NCI-H345 treated with DMSO at 0.1 percent for 48 hours (cell line): Measurements from ENCODE around the gene LDLRAD3.

Experiments
- DNase-seq: peaks from one replicate; lab custom pipeline; 2025; ENCODE audit not compliant: unreplicated experiment; lab: John Stamatoyannopoulos, UW

The LDLRAD3 gene

DNA sequence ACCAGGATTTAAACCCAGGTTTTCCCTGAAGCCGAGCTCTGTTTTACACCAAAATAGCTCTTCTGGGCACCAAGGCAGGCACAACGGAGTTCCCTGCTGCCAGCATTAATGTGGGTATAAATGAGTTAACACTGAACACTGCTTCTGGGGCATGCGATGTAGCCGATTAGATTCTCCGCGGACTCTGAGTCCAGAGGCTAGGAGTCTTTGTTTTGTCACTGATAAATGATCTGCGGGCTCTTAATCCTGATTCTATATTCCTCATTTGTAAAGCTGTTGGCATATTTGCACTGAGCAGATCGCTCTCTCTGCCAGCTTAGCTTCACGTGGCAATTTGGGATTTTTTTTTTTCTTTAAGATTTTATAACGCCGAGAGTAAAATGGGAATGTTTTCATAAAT, 16.8 kb upstream of the LDLRAD3 start:
- no peak for DNase-seq

DNA sequence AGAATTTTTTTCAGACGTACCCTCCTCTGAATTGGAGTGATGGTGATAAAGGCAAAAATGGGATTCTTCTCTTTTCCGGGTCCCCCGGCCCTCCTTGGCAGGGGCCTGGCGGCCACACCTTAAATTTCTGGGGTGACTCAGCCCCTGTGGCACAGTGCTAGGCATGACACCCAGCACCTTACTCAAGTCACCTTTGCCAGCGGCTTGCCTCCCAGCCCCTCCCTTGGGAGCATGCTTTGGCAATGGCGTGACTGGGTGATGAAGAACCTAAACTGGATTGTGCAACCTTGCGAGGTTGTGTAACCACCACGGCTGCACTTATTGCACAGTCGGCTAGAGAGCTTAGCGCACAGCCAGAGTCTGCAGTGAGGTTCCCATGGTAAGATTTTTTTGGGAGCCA, 16.2 kb upstream of the LDLRAD3 start:
- no peak for DNase-seq

DNA sequence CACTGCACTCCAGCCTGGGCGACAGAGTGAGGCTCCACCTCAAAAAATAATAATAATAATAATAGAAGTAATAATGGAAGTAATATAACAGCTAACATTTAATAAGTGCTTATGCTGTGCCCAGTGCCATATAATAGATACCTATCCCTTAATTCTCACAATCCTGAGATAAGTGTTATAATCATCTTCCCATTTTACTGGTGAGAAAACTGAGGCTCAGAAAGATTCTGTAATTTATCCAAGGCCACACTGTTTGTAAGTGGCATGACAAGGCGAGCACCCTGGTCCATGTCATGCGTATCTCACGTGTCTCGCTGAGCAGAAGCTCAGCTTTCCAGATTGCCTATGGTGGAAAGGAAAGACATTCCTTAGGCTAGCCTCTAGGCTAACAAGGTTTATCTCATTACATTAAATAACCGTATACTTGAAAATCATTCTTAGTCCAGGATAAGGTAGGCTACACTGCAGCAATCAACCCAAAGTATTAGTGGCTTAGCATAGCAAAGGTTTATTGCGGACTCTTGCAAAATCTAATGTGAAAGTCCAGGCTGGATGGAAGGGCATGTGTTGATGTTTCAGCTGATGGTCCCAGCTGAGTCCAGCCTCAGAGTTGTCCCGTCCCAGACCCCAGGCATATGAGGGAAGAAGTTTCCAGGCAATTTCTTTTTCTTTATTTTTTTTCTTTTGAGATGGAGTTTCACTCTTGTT, 15.0 kb upstream of the LDLRAD3 start:
- no peak for DNase-seq

DNA sequence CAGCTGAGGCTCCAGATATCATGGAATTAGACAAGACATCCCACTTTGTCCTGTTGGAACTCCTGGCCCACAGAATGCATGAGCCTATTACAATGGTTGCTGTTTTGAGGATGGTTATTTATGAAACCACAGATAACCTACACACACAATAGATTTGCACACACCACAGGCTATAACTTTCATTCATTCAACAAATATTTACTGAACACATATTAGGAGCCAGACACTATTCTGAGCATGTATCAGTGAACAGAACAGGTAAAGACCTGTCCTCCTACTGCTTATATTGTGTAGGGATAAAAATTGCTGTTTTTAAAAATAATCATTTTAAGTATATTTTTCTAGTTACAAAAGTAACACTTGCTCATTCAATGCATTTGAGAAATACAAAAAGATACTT, 13.4 kb upstream of the LDLRAD3 start:
- no peak for DNase-seq

DNA sequence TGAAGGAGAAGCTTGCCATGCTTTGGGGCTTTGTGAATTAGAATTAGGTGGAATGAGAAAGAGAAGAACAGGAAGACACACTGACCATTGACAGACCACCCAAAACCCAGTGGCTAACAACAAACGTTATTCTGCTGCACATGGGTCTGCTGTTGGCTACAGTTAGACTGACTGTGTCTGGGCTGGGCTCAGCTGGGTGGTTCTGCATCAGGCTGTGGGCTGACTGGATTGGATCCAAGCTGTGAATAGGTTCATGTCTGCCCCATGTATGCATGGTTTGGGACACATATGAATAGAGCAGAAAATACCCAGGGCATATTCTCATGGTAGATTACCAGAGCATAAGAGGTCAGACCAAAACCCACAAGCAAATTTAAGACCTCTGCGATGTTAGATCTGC, 11.7 kb upstream of the LDLRAD3 start:
- DNase-seq = no peak

DNA sequence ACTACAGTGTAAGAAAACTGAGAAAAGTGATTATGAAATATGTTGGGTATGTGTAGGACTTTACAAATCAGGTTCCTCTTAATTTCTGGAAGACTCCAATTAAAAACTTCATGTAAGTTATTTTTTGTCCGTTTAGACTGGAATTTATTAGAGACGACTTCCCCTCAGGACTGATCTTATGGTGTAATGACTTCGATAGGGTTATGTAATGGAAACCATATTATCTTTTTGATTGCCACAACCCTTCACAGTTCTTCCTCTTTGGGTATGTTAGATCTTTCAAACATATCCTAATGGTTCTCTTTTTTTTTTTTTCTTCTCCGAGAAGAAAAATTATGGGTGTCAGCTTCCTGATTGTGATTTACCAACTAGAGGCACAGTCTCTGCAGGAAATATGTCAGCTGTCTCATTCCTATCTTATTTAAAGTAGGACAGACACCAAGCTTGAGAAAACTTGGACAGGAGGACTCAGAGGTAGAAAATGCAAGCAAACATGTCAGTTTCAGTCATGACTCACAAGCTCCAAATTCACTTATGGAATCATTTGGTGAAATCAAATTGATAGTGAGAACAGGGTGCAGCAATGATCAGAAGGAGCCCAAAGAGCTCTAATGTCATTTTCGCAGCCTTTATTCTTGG, 11.1 kb upstream of the LDLRAD3 start:
- DNase-seq = no peak

DNA sequence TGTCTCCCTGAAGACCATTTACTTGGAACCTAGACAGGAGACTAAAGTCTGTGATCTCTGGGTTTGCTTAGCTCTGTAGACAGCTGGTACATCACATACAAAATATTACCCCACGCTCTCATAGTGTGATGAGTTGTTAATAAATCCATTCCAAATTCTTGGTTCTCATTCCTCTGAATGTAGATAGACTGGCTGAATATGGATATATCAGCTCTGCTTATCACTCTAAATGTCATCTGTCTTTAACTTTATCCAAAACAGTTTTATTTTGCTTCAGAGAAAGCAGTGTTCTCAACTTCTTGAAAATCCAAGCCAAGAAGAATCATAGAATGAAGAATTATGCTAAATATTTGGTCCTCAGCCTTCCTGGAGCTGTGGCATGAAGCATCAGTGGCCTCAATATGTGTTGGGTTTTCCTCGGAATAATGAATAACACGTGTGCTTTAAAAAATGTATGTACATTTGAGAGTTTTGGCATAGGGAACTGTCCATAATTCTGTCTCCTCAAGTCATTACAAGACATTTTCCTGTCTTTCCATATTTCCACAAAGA, 10.5 kb upstream of the LDLRAD3 start:
- DNase-seq = no peak

DNA sequence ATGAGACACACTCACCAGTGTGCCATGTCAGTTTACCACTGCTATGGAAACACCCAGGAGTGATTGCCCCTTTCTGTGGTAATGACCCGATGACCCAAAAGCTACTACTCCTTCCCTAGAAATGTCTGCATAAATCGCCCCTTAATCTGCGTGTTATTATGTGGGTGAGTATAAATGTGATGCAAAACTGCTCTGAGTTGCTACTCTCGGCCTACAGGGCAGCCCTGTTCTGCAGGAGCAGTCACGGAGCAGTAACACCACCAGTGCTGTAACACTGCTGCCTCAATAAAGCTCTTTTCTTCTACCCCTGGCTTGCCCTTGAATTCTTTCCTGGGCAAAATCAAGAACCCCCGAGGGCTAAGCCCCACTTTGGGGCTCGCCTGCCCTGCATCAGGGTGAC, 9.6 kb upstream of the LDLRAD3 start:
- DNase-seq = no peak

DNA sequence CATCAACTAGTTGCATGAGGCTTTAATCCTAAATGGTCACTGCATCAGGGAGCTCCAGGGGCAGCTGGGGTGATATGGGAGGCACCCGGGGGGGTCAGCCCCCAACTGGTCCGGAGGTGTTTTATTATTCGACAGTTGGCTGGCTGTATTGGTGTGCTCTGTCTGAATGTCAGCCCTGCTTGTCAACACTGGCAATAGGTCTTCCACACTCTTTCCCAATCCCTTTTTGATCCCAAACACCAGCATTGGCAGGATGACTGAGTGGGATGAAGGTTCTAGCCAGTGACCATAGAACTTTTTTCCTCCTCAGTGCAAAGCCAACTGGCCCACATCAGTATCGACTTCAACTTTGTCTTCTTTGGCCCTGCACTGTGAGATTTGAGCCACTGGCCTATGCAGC, 8.9 kb upstream of the LDLRAD3 start:
- no peak for DNase-seq

DNA sequence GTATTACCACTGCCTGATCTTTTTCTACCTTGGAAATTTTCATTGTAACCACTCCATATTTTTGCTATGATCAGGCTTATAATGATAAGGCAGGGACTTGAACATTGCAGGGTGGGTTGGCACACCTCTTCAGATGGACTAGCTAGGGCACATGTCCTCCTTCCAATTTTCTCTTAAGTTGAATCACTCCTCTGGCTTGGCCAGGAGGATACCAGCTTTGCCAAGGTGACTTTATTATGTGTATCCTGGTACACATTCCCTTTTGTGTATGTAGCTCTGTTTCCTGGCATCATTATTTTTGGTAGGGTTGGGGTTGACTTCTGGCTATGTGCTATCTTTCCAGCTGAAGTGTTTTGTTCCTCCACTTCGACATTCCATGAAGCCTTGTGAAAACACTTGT, 8.5 kb upstream of the LDLRAD3 start:
- DNase-seq = no peak

DNA sequence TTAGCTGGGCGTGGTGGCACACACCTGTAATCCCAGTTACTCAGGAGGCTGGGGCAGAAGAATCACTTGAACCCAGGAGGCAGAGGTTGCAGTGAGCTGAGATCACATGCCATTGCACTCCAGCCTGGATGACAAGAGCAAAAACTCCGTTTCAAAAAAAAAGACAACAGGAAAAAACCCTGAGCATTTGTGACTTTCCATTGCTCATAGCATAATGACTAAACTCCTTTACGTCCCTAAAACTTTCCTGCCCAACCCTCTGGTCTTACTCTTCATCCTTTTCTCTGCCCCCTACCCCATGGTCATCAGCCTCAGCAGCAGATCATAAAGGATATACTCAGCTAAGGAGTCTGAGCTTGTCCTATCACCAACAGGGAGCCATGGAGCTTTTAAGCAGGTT, 6.8 kb upstream of the LDLRAD3 start:
- DNase-seq = no peak

DNA sequence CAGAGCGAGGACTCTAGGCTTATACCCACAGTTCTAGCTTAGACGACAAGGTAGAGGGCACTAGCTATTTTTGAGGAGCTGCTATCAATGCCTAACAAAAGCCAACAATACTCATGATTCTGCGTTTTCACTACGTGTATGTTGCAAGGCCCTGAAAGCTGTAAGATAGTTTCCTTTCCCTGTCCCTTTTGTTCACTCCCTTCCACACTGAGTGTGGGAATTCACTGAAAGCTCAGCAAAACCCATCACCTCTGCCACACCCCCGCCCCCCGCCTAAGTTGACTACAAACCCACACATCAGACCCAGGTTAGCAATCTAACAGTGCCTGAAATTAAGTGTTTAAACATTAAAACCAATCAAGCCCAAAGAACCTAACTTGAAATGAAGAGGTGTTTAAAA, 6.2 kb upstream of the LDLRAD3 start:
- no peak for DNase-seq

DNA sequence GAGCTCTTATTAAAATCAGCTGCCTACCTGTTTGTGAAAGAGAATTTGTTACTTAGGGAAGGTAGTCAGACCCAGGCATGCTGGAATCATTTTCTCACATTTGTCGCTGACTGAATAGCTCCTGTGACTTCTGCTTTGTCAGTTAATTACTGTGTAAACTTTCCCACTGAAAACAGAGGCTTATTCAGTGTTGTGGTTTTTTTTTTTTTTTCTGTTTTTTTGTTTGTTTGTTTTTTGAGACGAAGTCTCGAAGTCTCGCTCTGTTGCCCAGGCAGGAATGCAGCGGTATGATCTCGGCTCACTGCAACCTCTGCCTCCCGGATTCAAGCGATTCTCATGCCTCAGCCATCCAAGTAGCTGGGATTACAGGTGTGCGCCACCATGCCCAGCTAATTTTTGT, 5.6 kb upstream of the LDLRAD3 start:
- no peak for DNase-seq

DNA sequence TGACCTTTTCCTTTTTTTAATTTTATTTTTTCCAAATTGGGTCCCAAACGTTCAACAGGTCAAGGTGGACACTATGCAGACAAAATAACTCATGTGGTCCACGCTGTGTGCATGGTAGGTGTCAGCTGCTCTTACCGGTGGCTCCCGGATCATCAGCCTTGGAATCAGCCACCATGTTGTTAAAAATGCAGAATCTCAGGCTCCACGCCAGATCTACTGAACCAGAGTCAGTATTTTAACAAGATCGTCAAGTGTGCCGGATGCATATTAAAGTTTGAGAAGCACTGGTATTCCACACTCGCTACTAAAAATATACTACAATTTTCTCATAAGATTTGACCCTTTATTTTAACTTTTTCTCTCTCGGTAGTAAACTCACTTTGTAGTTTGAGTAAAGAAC, 553 bp upstream of the LDLRAD3 start:
- no peak for DNase-seq

DNA sequence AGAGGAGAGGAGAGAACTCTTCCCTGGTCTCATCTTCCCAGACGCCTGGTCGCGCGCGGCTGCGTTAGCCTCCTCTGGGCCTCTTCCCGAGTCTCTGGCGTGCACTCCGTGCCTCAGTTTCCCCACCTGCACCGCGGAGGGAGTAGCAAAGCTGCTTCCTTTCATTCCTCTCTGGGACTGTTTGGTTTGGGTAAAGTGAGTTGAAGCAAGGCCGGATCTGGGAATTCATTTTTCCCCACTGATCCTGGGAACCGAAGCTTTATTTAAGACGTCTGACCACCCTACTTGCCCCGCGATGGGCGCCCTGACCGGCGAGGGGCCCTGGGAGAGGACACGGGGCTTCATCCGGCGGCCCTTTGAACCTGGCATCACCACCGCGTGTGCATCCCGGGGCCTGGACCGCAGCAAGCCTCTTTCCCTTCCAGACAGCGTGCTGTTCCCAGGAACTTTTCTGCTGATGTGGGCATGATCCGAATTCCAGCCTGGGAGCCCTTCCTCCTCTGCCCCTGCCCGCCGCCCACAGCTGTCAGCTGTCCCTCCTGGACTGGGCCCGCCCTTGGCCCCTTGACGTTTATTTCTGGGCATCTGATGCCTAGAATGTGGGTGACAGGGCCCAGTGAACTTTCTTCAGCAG, 758 bp downstream of the LDLRAD3 start:
- DNase-seq = no peak

DNA sequence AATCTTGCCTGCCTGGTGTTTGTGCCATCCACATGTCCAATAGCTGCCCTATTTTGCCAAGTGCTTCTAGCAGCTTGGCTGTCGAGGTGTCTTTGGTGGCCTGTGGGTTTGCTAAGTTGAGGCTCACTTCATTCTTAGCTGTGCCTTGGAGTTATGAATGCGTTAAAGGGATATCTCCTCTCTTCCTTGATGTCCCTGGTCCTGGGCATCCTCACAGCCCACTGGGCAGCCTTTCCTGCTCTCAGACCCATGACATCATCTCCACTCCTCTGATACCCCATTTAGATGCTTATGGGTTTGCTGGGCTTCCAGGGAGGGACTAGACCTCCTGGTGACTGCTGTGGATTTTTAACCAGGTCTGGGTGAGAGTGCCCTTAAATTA, 1.3 kb downstream of the LDLRAD3 start:
- DNase-seq = no peak

DNA sequence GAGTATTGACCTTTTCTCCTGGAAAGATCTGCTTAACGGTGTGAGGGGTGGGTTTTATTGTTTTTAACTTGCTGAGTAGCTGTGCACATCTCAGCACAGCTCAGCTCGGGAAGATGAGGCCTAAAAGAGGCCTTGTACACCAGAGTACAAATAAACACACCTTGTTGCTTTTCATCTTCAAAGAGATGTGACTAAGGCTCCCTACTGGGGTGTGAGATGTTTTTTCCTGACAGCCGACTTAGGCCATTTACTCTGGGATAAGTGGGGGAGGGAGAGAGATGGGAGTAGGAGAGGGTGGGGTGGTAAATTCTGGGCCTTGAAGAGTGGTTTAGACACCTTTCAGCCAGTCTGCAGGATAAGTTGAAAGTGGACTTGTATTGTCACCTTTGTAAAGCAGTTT, 2.9 kb downstream of the LDLRAD3 start:
- DNase-seq = no peak

DNA sequence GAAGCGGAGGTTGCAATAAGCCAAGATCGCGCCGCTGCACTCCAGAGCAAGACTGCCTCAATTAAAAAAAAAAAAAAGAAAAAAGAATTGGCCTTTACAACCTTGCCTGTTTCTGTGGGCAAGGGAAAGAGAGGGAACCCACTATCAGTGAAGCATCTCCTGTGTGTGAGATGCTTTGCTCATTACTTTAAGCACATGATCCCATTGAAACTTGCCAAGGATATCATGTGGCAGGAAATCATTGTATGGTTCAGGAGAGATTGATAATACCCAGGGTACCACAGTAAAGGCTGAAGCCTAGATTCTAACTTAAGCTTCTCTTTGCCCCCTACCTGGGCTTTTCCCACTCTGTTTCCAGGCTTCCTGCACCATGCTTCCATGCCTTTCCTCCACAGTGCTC, 3.6 kb downstream of the LDLRAD3 start:
- no peak for DNase-seq

DNA sequence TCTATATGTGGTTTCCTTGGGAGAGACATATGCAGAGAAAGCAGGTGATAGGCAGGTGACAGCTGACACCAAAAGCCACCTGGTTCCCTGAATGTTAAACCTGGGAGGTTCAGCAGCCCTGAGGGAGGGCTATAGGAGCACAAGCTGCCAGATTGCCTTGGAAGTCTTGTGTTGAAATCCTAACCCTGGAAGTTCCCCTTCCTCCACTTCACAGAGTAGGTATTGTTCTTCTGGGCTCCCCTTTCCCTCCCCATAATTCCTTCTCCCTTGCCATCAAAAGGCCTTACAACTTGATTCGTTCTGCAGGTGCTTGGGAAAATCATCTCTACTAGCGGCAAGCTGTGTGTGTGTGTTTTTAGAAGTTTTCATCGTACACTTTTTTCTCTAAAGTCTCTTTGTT, 5.4 kb downstream of the LDLRAD3 start:
- DNase-seq = no peak

DNA sequence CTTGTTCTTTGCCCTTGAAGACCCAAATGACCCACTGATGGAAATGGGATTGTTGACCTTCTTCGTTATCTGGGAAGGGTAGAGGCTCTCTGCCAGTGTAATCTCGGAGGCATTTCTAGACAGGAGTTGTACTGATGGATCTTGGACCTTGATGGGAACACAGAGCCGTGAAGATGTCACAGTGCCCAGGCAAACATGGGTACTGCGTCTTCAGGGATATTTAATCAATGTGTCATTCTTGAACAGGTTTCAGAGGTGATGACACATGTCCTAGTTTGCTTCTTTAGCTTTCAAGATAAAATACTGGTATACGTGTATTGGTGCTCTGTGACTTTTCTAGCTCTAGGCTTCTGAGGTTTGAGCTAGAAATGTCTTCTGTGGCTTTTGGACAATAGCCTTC, 6.2 kb downstream of the LDLRAD3 start:
- DNase-seq = no peak

DNA sequence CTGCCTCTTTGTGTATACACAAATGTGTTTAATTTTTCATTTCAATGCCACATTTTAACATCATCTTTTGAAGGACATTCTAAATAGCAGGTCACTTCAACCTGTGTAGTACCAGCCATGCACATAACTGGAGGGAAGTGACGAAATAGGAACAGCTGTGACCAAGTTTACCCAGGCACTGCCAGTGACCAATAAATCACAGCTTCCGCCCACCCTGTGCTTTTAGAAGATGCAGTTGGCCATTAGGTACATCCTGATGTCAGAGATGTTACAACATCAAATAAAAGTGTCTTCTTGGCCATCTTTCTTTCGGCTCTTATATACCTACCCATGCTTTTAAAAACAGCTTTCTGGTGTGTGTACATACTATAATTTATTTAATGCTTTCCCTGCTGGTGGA, 7.8 kb downstream of the LDLRAD3 start:
- no peak for DNase-seq

DNA sequence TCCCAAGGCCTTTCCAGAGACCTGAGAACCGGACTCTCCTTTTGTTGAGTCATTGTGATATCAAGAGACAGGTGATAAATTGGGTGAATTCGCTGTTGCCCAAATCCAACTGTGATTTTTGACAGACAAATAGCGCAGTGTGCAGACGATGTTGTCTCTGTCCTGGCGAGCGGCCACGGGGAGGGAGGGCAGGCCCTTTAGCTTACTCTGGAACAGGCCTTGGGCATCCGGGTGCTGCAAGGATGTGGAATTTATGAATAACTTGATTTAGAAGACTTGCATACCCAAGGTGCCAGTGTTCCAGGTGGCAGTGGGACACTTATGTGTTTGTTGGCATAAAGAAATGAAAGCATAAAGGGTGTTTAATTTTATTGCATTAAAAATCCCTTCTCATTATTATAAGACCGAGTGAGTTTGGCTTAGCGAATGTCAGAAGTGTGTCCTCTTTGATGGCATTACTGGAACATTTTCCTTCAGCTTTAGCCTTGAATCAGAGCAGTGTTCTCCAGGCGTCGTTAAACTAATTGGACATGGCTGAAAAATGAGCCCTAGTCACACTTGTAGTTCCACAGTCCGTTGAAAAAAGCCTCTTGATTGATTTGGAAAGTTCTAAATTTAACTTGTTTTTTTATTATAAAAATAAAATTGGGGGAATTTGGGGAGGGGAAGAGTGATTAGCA, 9.4 kb downstream of the LDLRAD3 start:
- no peak for DNase-seq
